OCI-LY1 (cell line): ENCODE results near the gene EVI5L.

ENCODE experiments used
- H2AFZ ChIP-seq: fragments of 200-600 bp; sonication (generic), shearing (Covaris generic); 2 replicates; pipeline ENCODE4 v1.6.0; 2014; ENCODE audit warnings: antibody characterized with exemption, mild to moderate bottlenecking, low read length
- H3F3A ChIP-seq: fragments of 200-600 bp; sonication (generic), shearing (Covaris generic); 2 replicates; pipeline ENCODE4 v1.6.0; 2014; ENCODE audit warnings: mild to moderate bottlenecking, antibody characterized with exemption, low read length, moderate library complexity; ENCODE audit not compliant: insufficient read depth
- H3K27ac ChIP-seq: fragments of 200-600 bp; sonication (generic); 2 replicates; pipeline ENCODE4 v1.5.1; 2014; ENCODE audit warnings: low read length, mixed run types, mild to moderate bottlenecking, low read depth; ENCODE audit not compliant: poor library complexity, severe bottlenecking
- H3K27me3 ChIP-seq: fragments of 200-600 bp; sonication (generic); 2 replicates; pipeline ENCODE4 v1.6.0; 2014; ENCODE audit warnings: antibody characterized with exemption, mild to moderate bottlenecking, low read length, moderate library complexity; ENCODE audit not compliant: insufficient read depth
- H3K36me3 ChIP-seq: fragments of 200-600 bp; sonication (generic); 2 replicates; pipeline ENCODE4 v1.6.1; 2014; ENCODE audit warnings: mild to moderate bottlenecking, antibody characterized with exemption, low read length, moderate library complexity, mixed read lengths; ENCODE audit not compliant: insufficient read depth
- H3K4me1 ChIP-seq: fragments of 200-600 bp; sonication (generic); 2 replicates; pipeline ENCODE4 v1.5.1; 2014; ENCODE audit warnings: mild to moderate bottlenecking, low read length, moderate library complexity; ENCODE audit not compliant: insufficient read depth, severe bottlenecking
- H3K4me2 ChIP-seq: fragments of 200-600 bp; sonication (generic), shearing (Covaris generic); 2 replicates; pipeline ENCODE4 v1.6.1; 2014; ENCODE audit warnings: low read length
- H3K4me3 ChIP-seq: fragments of 200-600 bp; sonication (generic); 2 replicates; pipeline ENCODE4 v1.5.1; 2014; ENCODE audit warnings: low read length, low read depth, mild to moderate bottlenecking, mixed read lengths; ENCODE audit not compliant: poor library complexity, severe bottlenecking
- H3K79me2 ChIP-seq: fragments of 200-600 bp; shearing (Covaris generic); 2 replicates; pipeline ENCODE4 v1.6.1; 2016; ENCODE audit warnings: mixed run types, low read length, mixed read lengths; ENCODE audit not compliant: insufficient read depth
- H3K9ac ChIP-seq: fragments of 200-600 bp; sonication (generic), shearing (Covaris generic); 2 replicates; pipeline ENCODE4 v1.6.1; 2014; ENCODE audit warnings: mild to moderate bottlenecking, low read length, mixed read lengths
- H3K9me2 ChIP-seq: fragments of 200-600 bp; sonication (generic), shearing (Covaris generic); 2 replicates; pipeline ENCODE4 v1.6.1; 2014; ENCODE audit warnings: low read depth, mild to moderate bottlenecking, low read length, mixed read lengths
- H3K9me3 ChIP-seq: fragments of 200-600 bp; shearing (Covaris generic); 2 replicates; pipeline ENCODE4 v1.6.1; 2014; ENCODE audit warnings: low read length, mixed read lengths
- H4K20me1 ChIP-seq: fragments of 200-600 bp; sonication (generic), shearing (Covaris generic); 2 replicates; pipeline ENCODE4 v1.6.0; 2016; ENCODE audit warnings: mild to moderate bottlenecking, low read length; ENCODE audit not compliant: insufficient read depth
- CTCF ChIP-seq: fragments of 200-600 bp; sonication (generic), shearing (Covaris generic); IDR thresholded peaks from 2 replicates; pipeline ENCODE4 v1.5.1; 2017; ENCODE audit warnings: mild to moderate bottlenecking, antibody characterized with exemption, low read length, moderate library complexity, mixed read lengths
- EZH2 ChIP-seq: fragments of 200-600 bp; sonication (generic), shearing (Covaris generic); IDR thresholded peaks from 2 replicates; pipeline ENCODE4 v1.8.0; 2017; ENCODE audit warnings: borderline replicate concordance, mixed run types, mild to moderate bottlenecking, antibody characterized with exemption, low read length, moderate library complexity, mixed read lengths

The EVI5L gene

GRCh38 chr19:7806234-7806633 is 23.8 kb upstream of the EVI5L start:
- TF ChIP-seq CTCF (no peak), EZH2 (no peak)
- Histone ChIP-seq H3K27ac (no peak overlapping the region), H3K9me2 (no peaks in the 10 kb centered on the region), H2AFZ (no peak overlapping the region), H3K79me2 (no peaks in the 10 kb centered on the region), H3K4me1 (no peaks in the 10 kb centered on the region), H3K36me3 (no peaks in the 10 kb centered on the region), H3K27me3 (no peaks in the 10 kb centered on the region), H4K20me1 (no peaks in the 10 kb centered on the region), H3K4me3 (no peak overlapping the region), H3K9me3 (no peaks in the 10 kb centered on the region), H3F3A (no peaks in the 10 kb centered on the region), H3K9ac (no peak overlapping the region), H3K4me2 (no peak overlapping the region)

- no peak for TF ChIP-seq EZH2
- TF ChIP-seq CTCF: no peak
- Histone ChIP-seq H3K9ac (no peak overlapping the region), H3F3A (no peaks in the 10 kb centered on the region), H3K4me1 (no peaks in the 10 kb centered on the region), H2AFZ (no peak overlapping the region), H3K27ac (no peak overlapping the region), H3K4me3 (no peak overlapping the region), H3K79me2 (no peaks in the 10 kb centered on the region), H4K20me1 (no peaks in the 10 kb centered on the region), H3K27me3 (no peaks in the 10 kb centered on the region), H3K4me2 (no peak overlapping the region), H3K36me3 (no peaks in the 10 kb centered on the region), H3K9me3 (no peaks in the 10 kb centered on the region), H3K9me2 (no peaks in the 10 kb centered on the region)
Observed at GRCh38 chr19:7806876-7807275, 23.1 kb upstream of the EVI5L start.

- Histone ChIP-seq H3K36me3 (no peaks in the 10 kb centered on the region), H3K27ac (no peak overlapping the region), H3K27me3 (no peaks in the 10 kb centered on the region), H3K4me3 (no peak overlapping the region), H2AFZ (no peak overlapping the region), H3K4me2 (no peak overlapping the region), H3K9ac (no peak overlapping the region), H3K9me2 (no peaks in the 10 kb centered on the region), H3K4me1 (no peaks in the 10 kb centered on the region), H3K9me3 (no peaks in the 10 kb centered on the region), H3F3A (no peaks in the 10 kb centered on the region), H4K20me1 (no peaks in the 10 kb centered on the region), H3K79me2 (no peaks in the 10 kb centered on the region)
- TF ChIP-seq CTCF (no peak), EZH2 (no peak)
Observed at GRCh38 chr19:7808108-7808507, 21.9 kb upstream of the EVI5L start.
